Prostate gland (tissue), 2 donors: ENCODE data around the gene TMEM266. TPM values are rescaled to one million over a fixed set of nuclear protein-coding genes. Genes with fewer than 3 reads are reported as not detected.

Experiments
- DNase-seq: peaks from one replicate; pipeline ENCODE4 v3.0.0-alpha.2; 2019; ENCODE audit warnings: low spot score
- H3K27ac ChIP-seq, 2 donors: fragments of 200-600 bp; sonication (generic); 2 replicates each; pipeline ENCODE4 v1.5.1; 2017 to 2019
- H3K27me3 ChIP-seq: fragments of 200-600 bp; sonication (generic); replicated peaks from 2 replicates; pipeline ENCODE4 v1.5.1; 2019; ENCODE audit not compliant: insufficient read depth
- H3K36me3 ChIP-seq, 2 donors: fragments of 200-600 bp; sonication (generic); 1 replicate in 1 of 2; 2 replicates in 1 of 2; pipeline versions ENCODE4 v1.5.1 to v1.8.1; 2017 to 2019
- H3K4me1 ChIP-seq: fragments of 200-600 bp; sonication (generic); replicated peaks from 2 replicates; pipeline ENCODE4 v1.5.1; 2019
- H3K4me3 ChIP-seq, 2 donors: fragments of 200-600 bp; sonication (generic); 2 replicates each; pipeline ENCODE4 v1.5.1; 2017 to 2019
- H3K9me3 ChIP-seq: fragments of 200-600 bp; sonication (generic); 2 replicates; pipeline ENCODE4 v1.5.1; 2017
- POLR2A ChIP-seq: fragments of 450-650 bp; IDR thresholded peaks from one replicate; pipeline ENCODE4 v1.6.1; 2016; ENCODE audit warnings: antibody characterized with exemption, mild to moderate bottlenecking
- POLR2AphosphoS5 ChIP-seq: sonication (generic); formaldehyde crosslinking; IDR thresholded peaks from one replicate; pipeline ENCODE4 v1.6.1; 2017; ENCODE audit warnings: antibody characterized with exemption
- WGBS: methylation state at CpG from one replicate; pipeline ENCODE4 v1.1.5; 2018; 5-methylcytosine and 5-hydroxymethylcytosine counted together
- intact Hi-C: fragments of 100-400 bp; cut with DNase I; formaldehyde crosslinking; loops from one replicate; pipeline ENCODE4 v1.14.2; 2022
- total RNA-seq, 2 donors: library from RNA; depleted of rRNA; stranded (reverse); fragments of >200 nt; gene quantifications; one replicate each; pipeline ENCODE4 v1.1.0, GENCODE V29; 2016
- TF ChIP-seq, protein P1 (sequence below), 4 experiments: fragments of 200-600 bp in 2 of 4; fragments of 450-650 bp in 2 of 4; sonication (generic) in 2 of 4; IDR thresholded peaks; 1 replicate in 3 of 4; 2 replicates in 1 of 4; pipeline ENCODE4 v1.5.1; 2016 to 2019; ENCODE audit warnings: antibody characterized with exemption in 4 of 4, mild to moderate bottlenecking in 2 of 4, moderate library complexity in 2 of 4

Gene TMEM266
- total RNA-seq, 2 donors from 2014 or later: 5.9 to 6.0 TPM

DNA sequence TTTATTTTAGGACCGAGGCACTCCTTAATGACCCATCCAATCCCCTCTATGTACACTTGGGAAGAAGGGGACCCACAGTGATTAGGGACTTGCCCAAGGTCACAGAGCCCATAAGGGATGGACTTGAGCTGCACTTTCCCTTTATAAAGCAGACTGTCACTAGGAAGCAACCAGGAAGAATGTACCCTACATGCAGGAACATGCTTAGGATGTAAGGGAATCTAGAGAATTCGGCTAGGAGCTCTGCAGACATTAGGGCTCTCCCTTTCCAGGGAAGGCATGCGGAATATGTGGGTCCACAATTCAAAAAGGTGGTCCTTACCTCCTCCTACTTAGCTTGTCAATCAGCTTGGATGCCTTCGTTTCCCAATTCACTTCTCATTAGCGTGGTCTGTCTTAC, 78.7 kb downstream of the TMEM266 start:
- WGBS: 58% methylated on average over 5 of the region's 5 CpGs
- Histone ChIP-seq H3K27ac (no peak overlapping the region), H3K9me3 (no peaks in the 10 kb centered on the region), H3K36me3 (no peaks in the 10 kb centered on the region), H3K4me3 (no peak overlapping the region), H3K27me3 (no peaks in the 10 kb centered on the region), H3K4me1 (peaks cover 3% of the 10 kb centered on the region)
- intact Hi-C loops: loop anchor here (5.0 kb wide), 1 partner anchor 81 kb away; the partner anchor contains the start of gene TMEM266
- DNase-seq: no peak
- TF ChIP-seq POLR2A (no peak), POLR2AphosphoS5 (no peak)
- TF ChIP-seq, protein P1, sequence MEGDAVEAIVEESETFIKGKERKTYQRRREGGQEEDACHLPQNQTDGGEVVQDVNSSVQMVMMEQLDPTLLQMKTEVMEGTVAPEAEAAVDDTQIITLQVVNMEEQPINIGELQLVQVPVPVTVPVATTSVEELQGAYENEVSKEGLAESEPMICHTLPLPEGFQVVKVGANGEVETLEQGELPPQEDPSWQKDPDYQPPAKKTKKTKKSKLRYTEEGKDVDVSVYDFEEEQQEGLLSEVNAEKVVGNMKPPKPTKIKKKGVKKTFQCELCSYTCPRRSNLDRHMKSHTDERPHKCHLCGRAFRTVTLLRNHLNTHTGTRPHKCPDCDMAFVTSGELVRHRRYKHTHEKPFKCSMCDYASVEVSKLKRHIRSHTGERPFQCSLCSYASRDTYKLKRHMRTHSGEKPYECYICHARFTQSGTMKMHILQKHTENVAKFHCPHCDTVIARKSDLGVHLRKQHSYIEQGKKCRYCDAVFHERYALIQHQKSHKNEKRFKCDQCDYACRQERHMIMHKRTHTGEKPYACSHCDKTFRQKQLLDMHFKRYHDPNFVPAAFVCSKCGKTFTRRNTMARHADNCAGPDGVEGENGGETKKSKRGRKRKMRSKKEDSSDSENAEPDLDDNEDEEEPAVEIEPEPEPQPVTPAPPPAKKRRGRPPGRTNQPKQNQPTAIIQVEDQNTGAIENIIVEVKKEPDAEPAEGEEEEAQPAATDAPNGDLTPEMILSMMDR (IDR thresholded peaks at IDR 0.05): no peak

DNA sequence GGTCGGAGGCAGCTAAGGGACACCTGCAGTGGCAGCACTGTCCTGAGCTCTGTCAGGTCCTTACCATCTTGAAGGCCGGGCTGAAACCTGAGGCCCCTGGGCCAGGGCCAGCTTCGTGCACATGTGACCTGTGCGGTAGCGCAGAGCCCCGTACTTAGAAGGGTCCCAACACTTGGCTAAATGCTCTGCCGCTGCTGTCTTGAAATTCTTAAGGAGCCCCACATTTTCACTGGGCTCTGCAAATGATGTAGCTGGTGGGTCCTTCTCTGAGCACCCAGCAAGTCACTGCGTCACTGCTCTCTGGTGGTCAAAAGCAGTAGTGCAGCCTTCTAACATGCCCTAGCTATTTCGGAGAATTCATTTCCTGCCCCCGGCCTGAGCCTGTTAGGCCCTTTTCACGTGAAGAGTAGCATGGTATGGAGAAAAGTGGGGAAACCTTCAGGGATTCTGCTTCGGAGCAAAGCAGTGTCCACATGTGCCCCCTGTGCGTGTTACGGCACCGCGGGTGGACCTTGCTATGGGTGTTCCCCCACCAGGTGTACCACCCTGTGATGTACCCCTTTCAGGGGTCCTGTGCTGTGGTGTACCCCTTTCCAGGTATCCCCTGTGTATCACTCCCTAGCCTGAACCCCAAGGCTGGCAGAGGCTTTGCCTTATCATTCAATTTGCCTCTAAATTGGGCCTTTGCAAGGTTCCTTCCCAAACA, 79.7 kb downstream of the TMEM266 start:
- 26% methylated on average over 14 of the region's 16 CpGs for WGBS
- no peak for TF ChIP-seq POLR2AphosphoS5
- TF ChIP-seq, protein P1 (IDR thresholded peaks at IDR 0.05): peak; percentile 81 to 91 (median 88)
- no peak for TF ChIP-seq POLR2A
- peak; percentile 72 for DNase-seq
- no peak overlapping the region for H3K4me3 ChIP-seq
- no peaks in the 10 kb centered on the region for H3K9me3 ChIP-seq
- no peaks in the 10 kb centered on the region for H3K36me3 ChIP-seq
- H3K27me3 ChIP-seq: no peaks in the 10 kb centered on the region
- H3K4me1 ChIP-seq: peaks cover 3% of the 10 kb centered on the region
- H3K27ac ChIP-seq: no peak overlapping the region
- intact Hi-C loops: loop anchor here (5.0 kb wide), 1 partner anchor 82 kb away; the partner anchor contains the start of gene TMEM266

DNA sequence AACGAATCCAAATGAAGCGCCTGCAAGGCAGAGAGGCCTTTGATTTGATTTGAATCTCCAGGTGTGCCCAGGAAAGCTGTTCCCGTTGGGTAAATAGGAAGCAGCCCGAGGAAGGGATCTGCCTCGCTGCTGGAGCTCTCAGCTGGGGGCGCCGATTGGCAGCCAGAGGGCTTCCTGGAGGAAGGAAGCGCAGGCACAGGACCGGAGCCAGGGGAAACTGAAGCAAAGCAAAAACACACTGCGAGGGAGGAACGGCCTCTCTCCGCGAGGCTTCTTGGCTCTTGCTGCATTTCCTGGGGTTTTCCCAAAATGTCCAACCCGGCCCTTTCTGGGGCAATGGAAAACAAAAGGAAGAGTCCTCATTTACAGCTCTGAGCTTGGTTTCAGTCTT, 80.3 kb downstream of the TMEM266 start:
- WGBS: 55% methylated on average over 14 of the region's 14 CpGs
- intact Hi-C loops: no loop called here
- Histone ChIP-seq H3K27me3 (no peaks in the 10 kb centered on the region), H3K4me1 (peaks cover 3% of the 10 kb centered on the region), H3K27ac (no peak overlapping the region), H3K9me3 (no peaks in the 10 kb centered on the region), H3K36me3 (no peaks in the 10 kb centered on the region), H3K4me3 (no peak overlapping the region)
- no peak for DNase-seq
- no peak for TF ChIP-seq POLR2A
- TF ChIP-seq, protein P1 (IDR thresholded peaks at IDR 0.05): no peak
- TF ChIP-seq POLR2AphosphoS5: no peak

DNA sequence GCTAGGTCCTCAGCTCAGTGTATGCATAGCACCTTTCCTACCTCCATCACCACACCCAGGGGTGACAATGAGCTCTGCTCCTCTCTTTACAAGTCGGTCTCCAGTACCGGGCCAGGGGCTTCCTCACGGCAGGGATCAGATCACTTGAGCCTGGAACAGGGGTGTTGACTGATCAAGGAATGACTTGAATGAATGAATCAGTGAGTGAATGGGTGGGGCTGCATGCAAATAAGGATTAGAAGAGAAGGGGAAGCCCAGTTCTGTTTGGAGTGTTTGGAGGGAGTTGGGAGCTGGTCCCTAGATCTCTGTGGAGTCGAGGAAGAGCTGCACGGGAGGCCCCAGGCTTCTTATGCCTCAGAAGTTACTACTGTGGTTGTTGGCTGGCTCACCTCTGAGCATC, 87.0 kb downstream of the TMEM266 start:
- no peak overlapping the region for H3K4me3 ChIP-seq
- H3K9me3 ChIP-seq: no peaks in the 10 kb centered on the region
- no peaks in the 10 kb centered on the region for H3K27me3 ChIP-seq
- intact Hi-C loops: no loop called here
- TF ChIP-seq POLR2AphosphoS5 (no peak), POLR2A (no peak)
- TF ChIP-seq, protein P1 (IDR thresholded peaks at IDR 0.05): no peak
- H3K27ac ChIP-seq: no peak overlapping the region
- 83% methylated on average over 5 of the region's 5 CpGs for WGBS
- H3K4me1 ChIP-seq: no peaks in the 10 kb centered on the region
- no peak for DNase-seq
- no peaks in the 10 kb centered on the region for H3K36me3 ChIP-seq
